ENCODE data around the gene PPP1R13L.
"Not testable (repeated sequence)": the region's sequence is repeated elsewhere in the genome, so short reads cannot be mapped to it uniquely, and the experiment has no call there.

The PPP1R13L gene

DNA sequence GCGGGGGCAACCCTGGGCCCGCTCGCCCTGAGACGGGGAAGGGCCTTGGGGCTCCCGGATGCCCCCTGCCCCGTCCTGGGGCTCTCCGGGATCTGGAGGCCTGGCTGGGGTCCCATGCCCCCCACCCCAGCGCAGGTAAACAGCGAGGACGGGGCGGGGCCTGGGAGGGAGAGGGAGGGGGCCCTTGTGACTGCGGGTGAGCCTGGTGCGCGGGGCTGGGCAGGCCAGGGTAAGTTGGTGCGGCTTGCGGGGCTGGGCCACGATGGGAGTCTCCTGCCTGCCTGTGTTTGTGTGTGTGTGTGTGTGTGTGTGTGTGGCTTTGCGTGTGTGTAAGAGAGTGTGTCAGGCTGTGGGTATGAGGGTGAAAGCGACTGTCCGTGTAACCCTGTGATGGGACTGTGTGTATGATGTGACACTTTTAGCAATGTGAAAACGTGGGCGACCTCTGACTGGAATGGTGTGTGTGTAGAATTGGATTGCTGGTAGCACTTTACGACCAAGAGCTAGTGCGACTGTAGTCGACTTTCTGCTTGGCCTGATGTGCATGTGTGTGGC lies 63.9 kb downstream of the PPP1R13L start:
- TF ChIP-seq, protein P1, sequence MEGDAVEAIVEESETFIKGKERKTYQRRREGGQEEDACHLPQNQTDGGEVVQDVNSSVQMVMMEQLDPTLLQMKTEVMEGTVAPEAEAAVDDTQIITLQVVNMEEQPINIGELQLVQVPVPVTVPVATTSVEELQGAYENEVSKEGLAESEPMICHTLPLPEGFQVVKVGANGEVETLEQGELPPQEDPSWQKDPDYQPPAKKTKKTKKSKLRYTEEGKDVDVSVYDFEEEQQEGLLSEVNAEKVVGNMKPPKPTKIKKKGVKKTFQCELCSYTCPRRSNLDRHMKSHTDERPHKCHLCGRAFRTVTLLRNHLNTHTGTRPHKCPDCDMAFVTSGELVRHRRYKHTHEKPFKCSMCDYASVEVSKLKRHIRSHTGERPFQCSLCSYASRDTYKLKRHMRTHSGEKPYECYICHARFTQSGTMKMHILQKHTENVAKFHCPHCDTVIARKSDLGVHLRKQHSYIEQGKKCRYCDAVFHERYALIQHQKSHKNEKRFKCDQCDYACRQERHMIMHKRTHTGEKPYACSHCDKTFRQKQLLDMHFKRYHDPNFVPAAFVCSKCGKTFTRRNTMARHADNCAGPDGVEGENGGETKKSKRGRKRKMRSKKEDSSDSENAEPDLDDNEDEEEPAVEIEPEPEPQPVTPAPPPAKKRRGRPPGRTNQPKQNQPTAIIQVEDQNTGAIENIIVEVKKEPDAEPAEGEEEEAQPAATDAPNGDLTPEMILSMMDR (IDR thresholded peaks at IDR 0.05; ENCODE audit: low read depth, low read length) = no peak
- no peak overlapping the region for H3K4me3 ChIP-seq (ENCODE audit: low read depth, low read length)

DNA sequence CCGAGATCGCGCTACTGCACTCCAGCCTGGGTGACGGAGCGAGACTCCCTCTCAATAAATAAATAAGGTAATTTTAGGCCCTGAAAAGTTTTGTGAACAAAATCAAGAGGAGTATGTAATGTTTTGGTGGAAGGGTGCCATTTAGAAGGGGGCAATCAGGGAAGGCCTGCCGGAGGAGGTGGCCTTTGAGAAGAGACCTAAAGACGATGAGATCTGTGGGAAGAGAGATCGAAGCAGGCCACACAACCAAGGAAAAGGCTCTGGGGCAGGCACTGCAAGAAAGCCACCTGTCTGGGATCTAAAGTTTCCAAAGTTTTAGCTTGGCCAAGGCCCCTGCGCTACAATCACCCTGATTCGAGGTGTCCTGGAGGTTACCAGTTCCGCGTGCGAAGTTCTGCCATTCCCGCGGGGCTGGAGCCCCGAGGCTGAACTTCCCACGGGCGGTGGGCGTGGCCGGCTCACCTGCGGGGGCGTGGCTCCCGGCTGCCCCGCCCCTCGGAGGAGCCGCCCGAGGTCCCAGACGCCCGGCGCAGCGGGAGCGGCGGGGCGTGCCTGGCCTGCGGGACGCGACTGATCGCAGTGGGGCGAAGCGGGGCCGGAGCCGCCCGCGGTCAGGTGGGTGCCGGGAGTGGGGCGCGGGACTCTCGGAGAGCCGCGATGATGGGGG lies 64.5 kb downstream of the PPP1R13L start, which contains the start of gene KLC3:
KLC3 (plus strand) TSS at position 519 of the 667 bp plus-strand sequence. CDS start 4,792 bp downstream, outside the sequence.
- TF ChIP-seq, protein P1 (IDR thresholded peaks at IDR 0.05; ENCODE audit: low read depth, low read length) = no peak
- no peak within 1 kb of the TSS for H3K4me3 ChIP-seq (ENCODE audit: low read depth, low read length)

GRCh38 chr19:45339629-45340028 lies 65.2 kb downstream of the PPP1R13L start:
- H3K4me3 ChIP-seq (ENCODE audit: low read depth, low read length) = no peak overlapping the region
- TF ChIP-seq, protein P1 (IDR thresholded peaks at IDR 0.05; ENCODE audit: low read depth, low read length) = no peak

GRCh38 chr19:45336696-45337251 lies 68.1 kb downstream of the PPP1R13L start:
- TF ChIP-seq, protein P1 (IDR thresholded peaks at IDR 0.05; ENCODE audit: low read depth, low read length) = no peak
- H3K4me3 ChIP-seq (ENCODE audit: low read depth, low read length) = no peak overlapping the region

DNA sequence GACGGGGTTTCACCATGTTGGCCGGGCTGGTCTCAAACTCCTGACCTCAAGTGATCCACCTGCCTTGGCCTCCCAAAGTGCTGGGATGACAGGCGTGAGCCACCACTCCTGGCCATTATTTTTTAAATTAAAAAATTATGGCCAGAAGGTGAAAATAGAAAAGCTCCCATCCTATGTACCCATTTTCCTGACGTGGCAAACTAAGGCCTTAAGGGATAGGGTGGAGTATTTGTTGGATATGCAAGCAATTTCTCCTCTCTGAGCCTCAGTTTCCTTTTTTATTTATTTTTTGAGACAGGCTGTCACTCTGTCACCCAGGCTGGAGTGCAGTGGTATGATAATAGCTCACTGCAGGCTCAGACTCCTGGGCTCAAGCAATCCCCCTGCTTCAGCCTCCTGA lies 70.0 kb downstream of the PPP1R13L start:
- H3K4me3 ChIP-seq (ENCODE audit: low read depth, low read length) = not testable (repeated sequence)

GRCh38 chr19:45333609-45334303 lies 71.1 kb downstream of the PPP1R13L start:
- TF ChIP-seq, protein P1 (IDR thresholded peaks at IDR 0.05; ENCODE audit: low read depth, low read length) = no peak
- H3K4me3 ChIP-seq (ENCODE audit: low read depth, low read length) = no peak overlapping the region

DNA sequence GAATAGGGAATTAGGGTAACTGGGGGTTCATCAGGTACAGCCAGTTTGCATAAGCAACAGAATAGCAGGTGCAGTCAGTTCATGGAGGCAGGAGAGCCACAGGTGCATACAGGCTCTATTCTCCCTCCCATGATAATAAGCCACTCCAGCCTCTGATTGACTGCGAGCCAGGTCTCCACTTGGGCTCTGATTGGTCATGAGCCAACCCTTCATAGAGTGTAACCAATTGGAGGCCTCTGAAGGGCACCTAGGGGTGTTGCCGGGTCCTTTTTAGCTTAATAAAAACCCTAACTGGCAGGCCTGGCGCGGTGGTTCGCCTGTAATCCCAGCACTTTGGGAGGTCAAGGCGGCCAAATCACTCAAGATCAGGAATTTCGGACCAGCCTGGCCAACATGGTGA lies 73.5 kb downstream of the PPP1R13L start:
- TF ChIP-seq, protein P1 (IDR thresholded peaks at IDR 0.05; ENCODE audit: low read depth, low read length) = no peak
- H3K4me3 ChIP-seq (ENCODE audit: low read depth, low read length) = no peak overlapping the region
